HG03039 (cell line): ENCODE results near the gene TBC1D20.

Experiments
- ATAC-seq: cut with Tn5 transposase; IDR thresholded peaks from one replicate; pipeline ENCODE4 v1.9.1; 2021; ENCODE audit warnings: mild to moderate bottlenecking, moderate library complexity; ENCODE audit not compliant: unreplicated experiment

TBC1D20 gene

DNA sequence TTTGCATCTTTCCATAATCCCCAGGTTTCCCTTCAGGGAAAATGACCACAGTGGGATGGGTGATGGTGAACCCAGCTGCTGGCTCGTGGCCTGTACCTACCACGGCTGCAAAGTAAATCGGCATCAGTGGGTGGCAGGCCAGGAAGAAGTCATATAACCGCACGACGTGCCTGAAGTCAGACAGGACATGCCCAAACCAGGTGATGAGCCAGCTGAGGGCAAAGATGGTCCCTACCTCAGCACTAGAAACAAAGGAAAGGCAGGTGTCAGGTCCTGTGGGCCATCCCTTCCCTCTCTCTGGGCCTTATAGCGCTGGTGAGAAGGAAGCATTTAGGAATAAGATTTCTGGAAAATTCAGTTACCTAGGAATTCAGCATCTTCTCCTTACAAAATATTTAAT, 22.2 kb downstream of the TBC1D20 start:
- ATAC-seq: no peak

DNA sequence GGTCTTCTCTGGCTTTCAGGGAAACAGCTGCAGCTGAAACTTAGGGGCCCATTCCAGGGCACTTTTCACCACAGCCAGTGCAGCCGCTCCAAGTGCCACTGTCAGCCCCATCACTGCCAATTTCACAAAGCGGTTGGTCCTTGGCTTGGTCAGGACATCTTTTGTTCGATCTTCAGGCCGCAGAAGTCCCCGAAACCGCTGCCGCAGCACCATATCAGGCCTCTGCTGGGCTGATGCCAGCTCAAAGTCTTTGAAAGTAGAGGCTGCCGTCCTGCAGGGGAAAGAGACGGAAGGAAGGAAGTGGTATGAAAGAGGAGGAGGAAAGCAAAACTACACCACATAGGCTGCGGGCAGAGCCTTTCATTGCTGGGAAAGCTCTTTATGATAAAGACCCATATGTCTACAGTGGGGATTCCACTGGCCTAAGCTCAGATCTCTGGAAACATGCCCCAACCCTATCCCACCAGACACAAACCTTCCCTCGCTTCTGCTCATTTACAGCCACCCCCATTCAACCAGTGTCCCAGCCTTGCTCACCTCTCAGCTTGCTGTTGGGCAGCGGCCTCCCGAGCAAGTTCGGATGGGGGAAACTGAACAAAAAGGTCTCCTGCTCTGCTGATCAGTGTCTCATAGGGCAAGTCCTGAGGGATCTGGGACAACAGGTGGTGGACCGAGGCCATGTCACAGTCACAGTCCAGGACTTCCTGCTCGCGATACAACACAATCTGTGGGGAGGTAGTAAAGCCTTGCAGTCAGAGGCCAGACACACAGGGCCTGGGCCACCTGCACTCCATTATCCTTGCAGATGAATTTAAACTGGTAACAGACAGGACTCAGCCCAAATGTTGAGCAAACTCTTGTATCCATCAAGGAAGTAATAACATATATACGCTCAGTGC, 23.5 kb downstream of the TBC1D20 start:
- no peak for ATAC-seq

DNA sequence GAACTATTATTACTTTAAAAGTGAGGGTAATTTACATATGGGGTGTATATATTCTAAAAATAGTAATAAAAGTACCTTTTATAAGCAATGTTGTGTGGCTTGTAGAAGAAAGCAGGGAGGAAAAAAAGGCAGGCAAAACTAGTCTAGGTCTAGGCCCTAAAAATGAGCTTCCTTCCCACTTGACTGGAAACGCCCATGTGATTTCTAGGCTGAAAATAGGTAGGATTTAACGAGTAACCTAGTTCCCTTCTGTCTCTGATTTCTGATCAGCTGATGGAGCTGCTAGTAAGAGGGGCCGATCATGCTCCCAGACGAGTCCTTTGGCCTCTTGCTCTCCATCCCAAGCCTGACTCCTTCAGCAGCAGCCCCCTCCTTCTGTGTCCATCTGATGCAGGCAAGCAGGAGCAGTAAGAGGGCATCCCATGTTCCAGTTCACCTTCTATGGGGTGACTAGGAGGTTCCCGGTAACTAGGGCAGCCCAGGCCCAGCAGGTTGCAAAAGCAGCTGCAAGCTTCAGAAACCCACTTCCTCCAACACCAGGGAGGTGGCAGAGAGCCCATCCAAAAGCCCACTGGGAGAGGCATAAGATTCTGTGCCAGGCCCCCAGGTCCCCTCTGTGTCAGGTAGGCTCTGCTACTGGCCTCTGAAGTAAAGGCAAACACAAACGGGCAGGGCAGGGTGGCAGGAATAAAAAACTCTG, 24.4 kb downstream of the TBC1D20 start:
- ATAC-seq: no peak

DNA sequence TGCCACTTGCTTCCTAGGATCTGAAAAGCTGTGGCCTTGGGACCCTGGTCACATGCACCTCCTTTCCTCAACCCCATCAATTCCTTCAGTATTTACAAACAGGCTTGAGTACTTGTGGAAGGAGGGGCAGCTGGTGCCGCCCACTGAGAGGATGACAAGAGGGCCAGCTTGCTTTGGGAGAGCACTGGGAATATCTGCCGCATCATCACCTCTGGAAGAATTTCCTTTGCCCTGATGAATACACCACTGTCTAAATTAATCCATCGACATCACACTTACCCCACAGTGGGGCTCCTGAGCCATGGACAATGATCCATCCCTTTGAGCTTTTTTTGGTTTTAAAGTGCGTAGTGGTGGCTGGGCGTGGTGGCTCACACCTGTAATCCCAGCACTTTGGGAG, 25.9 kb downstream of the TBC1D20 start:
- no peak for ATAC-seq

DNA sequence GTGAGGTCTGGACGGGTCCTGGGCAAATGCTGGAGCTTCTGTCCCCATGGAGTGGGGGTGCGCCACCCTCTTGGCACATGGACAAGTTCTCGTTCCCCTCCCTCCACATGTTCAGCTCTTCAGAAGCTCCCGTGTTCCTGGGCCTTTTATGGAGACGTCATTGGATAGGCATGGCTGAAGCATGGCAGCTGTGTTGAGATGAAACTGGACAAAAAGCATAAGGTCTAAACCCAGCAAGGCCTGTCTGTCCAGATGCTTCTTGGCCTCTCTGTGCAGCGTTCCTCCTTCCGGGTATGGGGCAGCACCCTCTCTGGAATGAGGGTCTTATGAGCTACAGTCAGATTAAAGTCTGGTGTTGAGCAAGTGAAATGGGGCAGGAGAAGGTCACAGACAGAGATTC, 26.8 kb downstream of the TBC1D20 start:
- ATAC-seq: no peak

DNA sequence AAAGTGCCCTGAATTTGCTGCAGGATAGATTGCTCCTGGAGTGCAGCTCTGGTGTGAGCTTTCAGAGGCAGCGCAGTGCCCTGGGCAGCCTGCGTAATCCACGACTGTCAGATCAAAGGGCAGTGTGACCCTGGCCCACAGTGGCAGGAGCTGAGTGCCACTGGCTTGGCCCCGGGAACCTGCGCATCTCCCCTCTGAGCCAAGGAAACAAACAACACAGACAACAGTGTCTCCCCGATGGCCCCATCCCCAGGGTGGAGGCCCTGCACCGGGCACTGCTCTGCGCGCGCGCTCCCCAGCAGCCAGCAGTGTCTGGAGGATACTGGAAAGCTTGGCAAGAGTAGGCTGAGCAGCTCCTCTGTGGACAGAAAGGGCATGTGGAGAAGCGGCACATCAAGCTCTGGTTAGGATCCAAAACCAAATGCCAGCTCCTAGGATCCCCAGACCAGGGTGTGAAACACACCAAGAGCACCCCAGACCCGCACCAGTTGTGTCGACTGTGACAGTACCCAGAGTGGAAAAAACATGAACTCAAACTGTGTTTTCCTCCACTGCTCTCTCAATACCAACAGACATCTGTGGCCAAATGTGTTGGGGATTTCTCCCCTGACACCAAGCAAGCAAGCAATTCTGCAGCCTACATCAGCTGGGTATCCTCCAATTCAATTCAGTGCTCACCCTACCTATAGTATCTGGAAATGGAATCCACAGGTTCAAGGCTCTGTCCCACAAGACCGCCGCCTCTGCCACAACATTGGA, 27.5 kb downstream of the TBC1D20 start:
- no peak for ATAC-seq

DNA sequence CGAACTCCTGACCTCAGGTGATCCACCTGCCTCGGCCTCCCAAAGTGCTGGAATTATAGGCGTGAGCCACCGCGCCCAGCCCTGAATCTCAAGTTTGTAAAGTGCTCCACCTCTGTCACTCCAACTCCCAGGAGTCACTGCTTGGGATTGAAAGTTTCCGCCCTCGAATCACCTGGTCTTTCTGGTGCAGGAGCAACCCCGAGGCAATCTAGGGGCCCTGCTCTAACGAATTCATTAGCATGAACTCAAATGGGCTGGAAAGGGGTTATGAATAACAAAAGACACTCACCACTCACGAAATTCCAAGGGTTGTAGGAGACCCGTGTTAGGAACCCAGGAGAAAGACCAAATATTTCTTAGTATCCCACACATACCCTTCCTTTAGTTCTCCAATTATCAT, 28.1 kb downstream of the TBC1D20 start:
- no peak for ATAC-seq

DNA sequence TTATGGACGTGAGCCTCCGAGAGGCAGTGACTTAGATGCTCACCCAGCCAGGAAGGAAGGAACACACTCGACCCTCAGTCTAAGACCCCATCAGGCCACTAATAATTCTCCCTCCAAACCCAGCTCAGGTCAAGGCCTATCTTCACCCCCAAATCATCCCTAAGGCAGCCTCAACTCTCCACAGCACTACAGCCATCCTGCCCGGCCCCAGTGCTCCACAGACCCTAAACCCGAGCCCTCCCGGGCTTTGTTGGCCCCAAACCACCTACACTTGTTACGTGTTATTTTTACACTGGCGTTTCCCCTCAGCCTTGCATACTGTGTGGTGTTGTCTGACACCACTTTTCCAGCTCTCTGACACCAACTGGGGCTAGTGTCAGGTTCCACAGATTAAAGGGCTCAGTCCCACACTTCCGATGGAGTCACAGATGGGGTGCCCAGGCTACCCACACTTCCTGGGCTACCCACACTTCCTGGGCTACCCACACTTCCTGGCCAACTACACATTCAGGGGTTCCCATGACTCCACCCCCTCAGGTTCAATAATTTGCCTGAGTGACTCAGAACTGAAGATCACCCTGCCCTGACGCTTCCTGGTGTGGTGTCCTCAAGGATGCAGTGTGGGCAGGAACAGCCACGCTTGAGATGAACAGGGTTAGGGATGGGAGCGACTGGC, 28.9 kb downstream of the TBC1D20 start:
- peak; percentile 60 for ATAC-seq

DNA sequence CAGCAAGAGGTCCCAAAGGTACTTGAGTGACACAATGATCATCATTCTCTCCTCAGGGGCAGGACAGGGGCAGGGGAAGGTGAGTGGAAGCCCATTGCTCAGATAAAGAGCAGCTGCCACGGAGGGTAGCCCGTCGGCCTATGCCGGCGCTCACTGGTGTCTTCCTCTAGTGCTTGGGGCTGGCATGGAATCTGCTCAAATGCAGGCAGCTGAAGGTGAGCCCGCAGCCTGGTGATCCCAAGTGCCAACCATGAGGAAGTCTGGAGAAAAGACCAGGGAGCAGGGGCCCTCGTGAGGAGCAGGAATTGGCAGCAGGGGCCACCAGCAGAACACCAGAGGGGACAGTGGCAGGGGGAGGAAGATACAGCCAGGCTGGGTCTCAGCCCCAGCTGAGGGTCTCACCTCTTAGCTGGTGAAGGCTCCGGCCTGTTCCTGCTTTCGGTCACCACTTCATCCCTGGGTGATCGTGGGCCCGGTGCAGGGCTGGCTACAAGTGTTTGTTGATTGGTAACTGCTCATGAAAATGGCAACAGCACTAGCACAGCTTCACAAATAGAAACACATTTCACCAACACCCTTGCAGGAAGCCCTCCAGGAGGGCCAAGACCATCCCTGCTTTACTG, 29.5 kb downstream of the TBC1D20 start:
- no peak for ATAC-seq

DNA sequence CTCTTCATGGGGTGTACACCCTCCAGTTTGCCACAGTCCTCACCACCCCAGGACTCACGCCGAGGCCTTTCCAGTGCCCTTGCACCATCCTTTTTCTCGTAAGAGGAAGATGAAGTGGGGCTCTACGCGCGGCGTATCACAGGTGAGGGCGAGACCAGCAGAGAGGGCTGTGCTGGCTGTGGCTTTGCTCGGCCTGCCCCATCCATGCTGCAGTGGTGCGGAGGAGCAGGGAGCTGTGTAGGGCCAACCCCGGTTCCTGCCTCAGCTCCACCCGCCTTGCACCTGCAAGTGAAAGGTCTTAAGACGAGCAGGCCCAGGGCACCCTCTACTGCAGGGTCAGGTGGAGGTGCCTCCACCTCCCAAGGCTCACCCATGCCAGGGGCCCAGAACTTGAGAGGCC, 30.1 kb downstream of the TBC1D20 start:
- ATAC-seq: no peak

DNA sequence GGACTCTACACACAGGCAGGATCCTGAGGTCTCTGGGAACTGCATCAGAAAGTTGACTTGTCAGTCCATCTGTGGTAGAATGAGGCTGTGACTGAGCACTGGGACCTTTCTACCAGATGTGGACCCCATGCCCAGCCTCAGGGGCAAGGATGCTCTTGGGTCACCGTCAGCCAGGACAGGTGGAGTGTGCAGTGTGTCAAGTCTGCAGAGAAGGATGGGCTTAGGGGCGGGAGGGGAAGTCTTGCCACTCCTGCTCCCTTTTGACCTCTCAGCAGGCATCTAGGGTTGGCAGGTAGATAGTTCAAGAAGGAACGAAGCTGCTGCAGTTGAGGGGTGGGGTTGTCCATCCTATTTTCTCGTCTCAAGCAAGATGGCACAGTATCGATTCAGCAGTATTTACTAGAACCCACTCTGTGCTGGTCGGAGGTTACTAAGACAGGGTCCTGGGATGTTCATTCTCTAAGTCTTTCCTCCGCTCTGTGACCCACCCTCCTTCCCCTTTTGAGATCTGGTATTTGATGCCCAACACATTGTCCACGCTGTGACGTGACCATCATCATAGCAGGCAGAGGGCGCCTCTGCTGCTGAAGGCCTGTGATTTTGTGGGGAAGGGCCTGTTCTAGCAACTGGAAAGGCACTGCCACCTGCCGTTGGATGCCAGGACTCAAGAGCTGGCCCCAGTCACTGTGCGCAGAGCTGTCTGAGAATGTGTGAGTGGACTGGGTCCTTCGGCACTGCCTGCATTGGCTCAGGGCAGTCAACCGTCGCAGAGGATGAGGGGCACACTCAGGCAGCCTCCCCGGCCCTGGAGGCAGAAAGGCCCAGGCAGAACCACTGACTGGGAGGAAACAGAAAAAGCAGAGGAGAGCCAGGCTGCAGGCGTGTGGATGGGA, 31.1 kb downstream of the TBC1D20 start:
- no peak for ATAC-seq

DNA sequence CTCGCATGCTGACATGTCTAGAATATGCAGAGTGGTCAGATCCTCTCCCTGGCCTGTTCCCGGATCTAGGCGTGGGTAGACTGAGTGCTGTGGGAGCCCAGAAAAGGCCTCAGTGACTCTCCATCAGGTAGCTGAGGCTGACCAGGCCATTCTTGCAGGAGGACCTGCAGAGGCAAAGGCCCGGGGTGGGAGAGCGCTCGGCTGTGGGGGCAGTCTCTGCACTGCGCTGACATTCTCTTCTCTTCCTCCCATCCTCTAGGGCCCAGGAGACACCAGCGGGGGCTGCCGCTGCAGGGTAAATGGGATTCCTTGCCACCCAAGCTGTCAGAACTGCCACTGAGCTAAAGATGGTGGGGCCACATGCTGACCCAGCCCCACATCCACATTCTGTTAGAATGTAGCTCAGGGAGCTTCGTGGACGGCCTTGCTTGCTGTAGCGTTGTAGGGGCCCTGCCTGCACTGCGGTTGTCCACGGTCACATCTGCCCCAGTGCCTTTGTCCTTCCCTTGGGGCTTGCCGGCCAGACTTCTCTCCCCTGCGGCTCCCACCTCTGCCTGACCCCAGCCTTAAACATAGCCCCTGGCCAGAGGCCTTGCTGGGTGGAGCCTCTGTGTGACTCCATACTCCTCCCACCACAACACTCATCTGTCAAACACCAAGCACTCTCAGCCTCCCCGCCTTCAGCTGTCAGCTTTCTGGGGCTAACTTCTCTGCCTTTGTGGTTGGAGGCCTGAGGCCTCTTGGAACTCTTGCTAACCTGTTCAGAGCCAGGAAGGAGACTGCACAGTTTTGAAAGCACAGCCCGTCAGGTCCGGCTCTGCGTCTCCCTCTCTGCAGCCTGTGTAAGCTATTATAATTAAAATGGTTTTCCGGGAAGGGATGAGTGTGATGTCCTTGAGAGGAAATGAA, 32.0 kb downstream of the TBC1D20 start:
- ATAC-seq: no peak

DNA sequence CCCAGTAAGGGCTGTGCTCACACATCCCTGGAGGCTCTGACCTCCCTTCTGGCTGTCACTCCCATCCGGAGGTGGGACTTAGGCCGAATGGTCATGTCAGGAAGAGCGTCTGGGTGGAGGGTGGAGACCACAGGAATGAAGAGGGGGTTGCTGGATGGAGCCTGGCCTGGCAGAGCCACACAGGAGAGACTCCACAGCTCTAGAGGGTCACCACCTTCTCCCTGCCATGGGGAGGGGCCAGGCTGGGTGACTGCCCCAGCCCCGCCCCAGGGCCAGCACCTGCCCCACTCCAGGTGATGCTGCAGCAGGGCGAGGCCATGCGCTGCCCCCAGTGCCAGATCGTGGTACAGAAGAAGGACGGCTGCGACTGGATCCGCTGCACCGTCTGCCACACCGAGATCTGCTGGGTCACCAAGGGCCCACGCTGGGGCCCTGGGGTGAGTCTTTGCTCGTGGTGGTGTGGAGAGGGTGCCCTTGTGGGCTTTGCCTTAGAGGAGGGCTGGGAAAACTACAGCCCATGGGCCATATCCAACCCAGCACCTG, 33.6 kb downstream of the TBC1D20 start:
- ATAC-seq: no peak

DNA sequence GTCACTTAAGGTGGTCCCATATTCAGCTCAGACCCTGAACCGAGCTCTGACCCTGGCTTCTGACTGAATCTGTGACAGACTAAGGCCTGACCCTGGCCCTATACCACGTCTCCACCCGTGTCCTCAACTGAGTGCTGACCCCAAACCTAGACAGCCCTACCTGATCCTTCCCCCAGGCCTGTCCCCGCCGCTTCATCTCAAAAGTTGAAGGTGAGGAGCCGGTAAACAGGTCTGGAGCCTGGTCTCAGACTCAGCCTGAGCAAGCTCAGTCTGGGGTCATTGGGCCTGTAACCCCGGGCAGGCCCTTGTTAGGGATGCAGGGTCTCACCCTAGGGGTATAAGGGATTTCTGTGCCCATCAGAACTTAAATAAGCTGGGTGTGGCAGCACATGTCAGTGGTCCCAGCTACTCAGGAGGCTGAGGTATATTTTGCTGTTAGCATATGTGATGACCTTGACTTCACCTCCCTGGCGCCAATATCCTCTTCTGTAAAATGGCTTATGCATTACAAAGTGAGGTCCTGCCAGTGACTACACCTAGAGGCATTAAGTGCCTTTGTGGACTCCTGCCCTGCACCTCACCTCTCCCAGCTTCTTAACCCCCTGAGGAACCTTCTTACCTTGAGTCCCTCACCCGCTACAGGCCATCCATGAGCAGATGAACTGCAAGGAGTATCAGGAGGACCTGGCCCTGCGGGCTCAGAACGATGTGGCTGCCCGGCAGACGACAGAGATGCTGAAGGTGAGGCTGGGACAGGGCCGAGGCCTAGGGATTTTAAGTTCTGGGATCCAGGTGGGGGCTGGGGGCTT, 34.3 kb downstream of the TBC1D20 start:
- no peak for ATAC-seq

DNA sequence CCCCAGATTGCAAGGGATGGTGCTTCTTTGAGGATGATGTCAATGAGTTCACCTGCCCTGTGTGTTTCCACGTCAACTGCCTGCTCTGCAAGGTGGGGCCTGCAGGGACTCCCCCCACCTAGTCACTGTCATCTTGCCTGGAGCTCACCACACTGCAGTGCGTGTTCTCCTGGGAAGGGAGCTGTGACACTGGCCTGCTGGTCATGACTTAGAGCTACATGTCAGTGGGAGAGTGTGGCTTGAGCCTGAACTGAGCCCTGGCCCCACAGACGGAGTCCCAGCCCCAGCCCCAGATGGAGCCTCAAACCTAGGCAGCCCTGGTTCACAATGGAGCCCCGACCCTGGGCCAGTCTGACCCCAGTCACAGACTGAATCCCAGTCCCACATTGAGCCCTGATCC, 34.9 kb downstream of the TBC1D20 start:
- no peak for ATAC-seq

DNA sequence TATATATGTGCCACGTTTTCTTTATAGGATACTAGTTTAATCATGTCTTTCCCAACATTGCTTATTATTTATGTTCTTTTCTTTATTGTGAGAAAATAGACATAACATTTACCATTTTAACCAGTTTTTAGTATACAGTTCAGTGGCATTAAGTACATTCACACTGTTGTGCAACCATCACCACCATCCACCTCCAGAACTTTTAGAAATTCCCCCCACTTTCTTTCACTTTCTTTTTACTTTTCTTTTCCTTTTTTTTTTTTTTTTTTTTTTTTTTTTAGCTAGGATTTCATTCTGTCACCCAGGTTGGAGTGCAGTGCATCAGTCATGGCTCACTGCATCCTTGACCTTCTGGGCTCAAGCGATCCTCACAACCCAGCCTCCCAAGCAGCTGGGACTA, 35.8 kb downstream of the TBC1D20 start:
- ATAC-seq: no peak

DNA sequence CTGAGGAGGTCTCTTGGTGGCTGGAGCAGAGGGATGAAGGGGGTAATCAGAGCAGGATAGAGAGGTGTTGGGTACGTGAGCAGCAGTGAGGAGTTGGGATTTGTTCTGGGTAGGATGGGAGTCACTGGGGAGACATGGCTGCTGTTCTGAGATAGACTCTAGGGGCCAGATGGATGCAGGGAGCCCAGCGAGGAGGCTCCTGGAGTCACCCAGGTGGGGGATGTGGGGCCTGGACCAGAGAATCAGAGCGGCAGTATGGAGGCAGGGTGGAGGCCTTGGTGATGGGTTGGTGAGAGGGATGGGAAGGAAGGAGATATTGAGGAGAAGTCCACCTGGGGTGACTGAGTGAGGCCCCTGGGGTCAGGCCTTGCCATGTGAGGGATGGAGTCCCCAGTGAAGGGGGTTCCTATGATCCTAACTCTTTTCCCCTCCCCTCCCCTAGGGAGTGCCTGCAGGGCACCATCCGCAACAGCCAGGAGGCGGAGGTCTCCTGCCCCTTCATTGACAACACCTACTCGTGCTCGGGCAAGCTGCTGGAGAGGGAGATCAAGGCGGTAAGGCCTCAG, 40.6 kb downstream of the TBC1D20 start:
- ATAC-seq: no peak
